ENCODE measurements around the gene CRYBG1. TPM values are rescaled to one million over a fixed set of nuclear protein-coding genes. Genes with fewer than 3 reads are reported as not detected.
"Not testable (repeated sequence)": the region's sequence is repeated elsewhere in the genome, so short reads cannot be mapped to it uniquely, and the experiment has no call there.

CRYBG1 gene
- total and polyA plus RNA-seq, 5 donors from 2014 or later, result 16.4 to 83.8 (median 19.6) TPM

- Mint-ChIP-seq H3K27ac (peak overlapping the region; percentile 92 to 97 (median 95)), H3K4me3 (peak overlapping the region; percentile 94 to 98 (median 96)), H3K4me1 (peaks cover 21 to 77% (median 54%) of the 10 kb centered on the region in 4 donors)
- Histone ChIP-seq H3K4me3 (ENCODE audit: low read depth, low read length) (peak overlapping the region; percentile 93), H3K4me1 (ENCODE audit: control insufficient read depth, insufficient read depth, low read length, poor library complexity, severe bottlenecking) (peaks cover 86% of the 10 kb centered on the region), H3K27ac (ENCODE audit: insufficient read depth, low read length, poor library complexity, severe bottlenecking) (peak overlapping the region; percentile 97)
- not testable (repeated sequence) for H3K9me3 ChIP-seq (ENCODE audit: control insufficient read depth in 2 of 2, low read length in 2 of 2); H3K9me3 Mint-ChIP-seq; H3K36me3 ChIP-seq (ENCODE audit: control insufficient read depth, insufficient read depth, low read length); H3K27me3 Mint-ChIP-seq; ATAC-seq (ENCODE audit: low read depth in 2 of 2); DNase-seq; H3K36me3 Mint-ChIP-seq; H3K27me3 ChIP-seq (ENCODE audit: control insufficient read depth, insufficient read depth, low read length)
Measured at GRCh38 chr6:106515582-106515981, 155.1 kb downstream of the CRYBG1 start.

GRCh38 chr6:106516616-106517015, 156.1 kb downstream of the CRYBG1 start:
- peak overlapping the region; percentile 97 for H3K27ac ChIP-seq (ENCODE audit: insufficient read depth, low read length, poor library complexity, severe bottlenecking)
- Mint-ChIP-seq H3K4me3 (peak overlapping the region; percentile 66 to 92 (median 76)), H3K4me1 (peaks cover 21 to 70% (median 50%) of the 10 kb centered on the region in 4 donors), H3K27ac (peak overlapping the region; percentile 92 to 97 (median 95)), H3K36me3 (no peaks in the 10 kb centered on the region), H3K9me3 (no peaks in the 10 kb centered on the region), H3K27me3 (no peaks in the 10 kb centered on the region)
- no peaks in the 10 kb centered on the region for H3K27me3 ChIP-seq (ENCODE audit: control insufficient read depth, insufficient read depth, low read length)
- DNase-seq (no peak), ATAC-seq (ENCODE audit: low read depth in 2 of 2) (no peak)
- H3K9me3 ChIP-seq (ENCODE audit: control insufficient read depth in 2 of 2, low read length in 2 of 2), result no peaks in the 10 kb centered on the region
- H3K4me3 ChIP-seq (ENCODE audit: low read depth, low read length), result peak overlapping the region; percentile 76
- no peaks in the 10 kb centered on the region for H3K36me3 ChIP-seq (ENCODE audit: control insufficient read depth, insufficient read depth, low read length)
- peaks cover 81% of the 10 kb centered on the region for H3K4me1 ChIP-seq (ENCODE audit: control insufficient read depth, insufficient read depth, low read length, poor library complexity, severe bottlenecking)

- Mint-ChIP-seq H3K9me3 (no peaks in the 10 kb centered on the region), H3K4me3 (peak overlapping the region; percentile 47 to 76 (median 66)), H3K36me3 (no peaks in the 10 kb centered on the region), H3K27ac (peak overlapping the region; percentile 68 to 91 (median 86)), H3K4me1 (peaks cover 21 to 74% (median 50%) of the 10 kb centered on the region in 4 donors), H3K27me3 (no peaks in the 10 kb centered on the region)
- ATAC-seq (ENCODE audit: low read depth in 2 of 2) (no peak), DNase-seq (no peak)
- Histone ChIP-seq H3K9me3 (ENCODE audit: control insufficient read depth in 2 of 2, low read length in 2 of 2) (no peaks in the 10 kb centered on the region), H3K36me3 (ENCODE audit: control insufficient read depth, insufficient read depth, low read length) (no peaks in the 10 kb centered on the region), H3K4me3 (ENCODE audit: low read depth, low read length) (peak overlapping the region; percentile 100), H3K27ac (ENCODE audit: insufficient read depth, low read length, poor library complexity, severe bottlenecking) (peak overlapping the region; percentile 96), H3K27me3 (ENCODE audit: control insufficient read depth, insufficient read depth, low read length) (no peaks in the 10 kb centered on the region), H3K4me1 (ENCODE audit: control insufficient read depth, insufficient read depth, low read length, poor library complexity, severe bottlenecking) (peaks cover 87% of the 10 kb centered on the region)
Measured at GRCh38 chr6:106517706-106518105, 157.2 kb downstream of the CRYBG1 start.

GRCh38 chr6:106518748-106519147, 158.2 kb downstream of the CRYBG1 start:
- Histone ChIP-seq H3K27ac (ENCODE audit: insufficient read depth, low read length, poor library complexity, severe bottlenecking) (peak overlapping the region; percentile 96), H3K4me3 (ENCODE audit: low read depth, low read length) (peak overlapping the region; percentile 100), H3K36me3 (ENCODE audit: control insufficient read depth, insufficient read depth, low read length) (no peaks in the 10 kb centered on the region), H3K27me3 (ENCODE audit: control insufficient read depth, insufficient read depth, low read length) (no peaks in the 10 kb centered on the region), H3K4me1 (ENCODE audit: control insufficient read depth, insufficient read depth, low read length, poor library complexity, severe bottlenecking) (peaks cover 87% of the 10 kb centered on the region), H3K9me3 (ENCODE audit: control insufficient read depth in 2 of 2, low read length in 2 of 2) (no peaks in the 10 kb centered on the region)
- Mint-ChIP-seq H3K27ac (peak overlapping the region; percentile 97 to 99 (median 97)), H3K9me3 (no peaks in the 10 kb centered on the region), H3K4me3 (peak overlapping the region; percentile 94 to 97 (median 95)), H3K4me1 (peaks cover 20 to 74% (median 44%) of the 10 kb centered on the region in 4 donors), H3K27me3 (no peaks in the 10 kb centered on the region), H3K36me3 (no peaks in the 10 kb centered on the region)
- DNase-seq (no peak), ATAC-seq (ENCODE audit: low read depth in 2 of 2) (no peak)

- Histone ChIP-seq H3K27me3 (ENCODE audit: control insufficient read depth, insufficient read depth, low read length) (no peaks in the 10 kb centered on the region), H3K27ac (ENCODE audit: insufficient read depth, low read length, poor library complexity, severe bottlenecking) (peak overlapping the region; percentile 96), H3K4me3 (ENCODE audit: low read depth, low read length) (peak overlapping the region; percentile 100), H3K9me3 (ENCODE audit: control insufficient read depth in 2 of 2, low read length in 2 of 2) (no peaks in the 10 kb centered on the region), H3K4me1 (ENCODE audit: control insufficient read depth, insufficient read depth, low read length, poor library complexity, severe bottlenecking) (peaks cover 82% of the 10 kb centered on the region), H3K36me3 (ENCODE audit: control insufficient read depth, insufficient read depth, low read length) (no peaks in the 10 kb centered on the region)
- H3K27ac Mint-ChIP-seq, result peak overlapping the region; percentile 97 to 99 (median 97)
- peak overlapping the region; percentile 94 to 97 (median 95) for H3K4me3 Mint-ChIP-seq
- H3K9me3 Mint-ChIP-seq, result no peaks in the 10 kb centered on the region
- peak; percentile 55 to 59 for ATAC-seq (ENCODE audit: low read depth in 2 of 2)
- no peaks in the 10 kb centered on the region for H3K36me3 Mint-ChIP-seq
- H3K4me1 Mint-ChIP-seq, result peaks cover 12 to 70% (median 38%) of the 10 kb centered on the region in 4 donors
- DNase-seq, result peak; percentile 73 to 90 (median 80)
- no peaks in the 10 kb centered on the region for H3K27me3 Mint-ChIP-seq
Measured at GRCh38 chr6:106519460-106520394, 159.2 kb downstream of the CRYBG1 start.

- Mint-ChIP-seq H3K27me3 (no peaks in the 10 kb centered on the region), H3K27ac (peak overlapping the region; percentile 97 to 99 (median 97)), H3K9me3 (no peaks in the 10 kb centered on the region), H3K36me3 (peaks cover under 1% of the 10 kb centered on the region), H3K4me3 (peak overlapping the region; percentile 94 to 97 (median 95)), H3K4me1 (peaks cover 11 to 72% (median 42%) of the 10 kb centered on the region in 4 donors)
- H3K27me3 ChIP-seq (ENCODE audit: control insufficient read depth, insufficient read depth, low read length), result no peaks in the 10 kb centered on the region
- H3K27ac ChIP-seq (ENCODE audit: insufficient read depth, low read length, poor library complexity, severe bottlenecking), result peak overlapping the region; percentile 96
- H3K36me3 ChIP-seq (ENCODE audit: control insufficient read depth, insufficient read depth, low read length), result no peaks in the 10 kb centered on the region
- ATAC-seq (ENCODE audit: low read depth in 2 of 2), result peak; percentile 80
- peak; percentile 80 to 97 (median 92) for DNase-seq
- H3K4me1 ChIP-seq (ENCODE audit: control insufficient read depth, insufficient read depth, low read length, poor library complexity, severe bottlenecking), result peaks cover 80% of the 10 kb centered on the region
- H3K9me3 ChIP-seq (ENCODE audit: control insufficient read depth in 2 of 2, low read length in 2 of 2), result no peaks in the 10 kb centered on the region
- H3K4me3 ChIP-seq (ENCODE audit: low read depth, low read length), result peak overlapping the region; percentile 100
Measured at GRCh38 chr6:106520711-106521401, 160.3 kb downstream of the CRYBG1 start.

- peaks cover 14% of the 10 kb centered on the region for H3K36me3 ChIP-seq (ENCODE audit: control insufficient read depth, insufficient read depth, low read length)
- H3K27ac ChIP-seq (ENCODE audit: insufficient read depth, low read length, poor library complexity, severe bottlenecking), result peak overlapping the region; percentile 96
- peaks cover 20 to 71% (median 43%) of the 10 kb centered on the region in 4 donors for H3K4me1 Mint-ChIP-seq
- peak overlapping the region; percentile 100 for H3K4me3 ChIP-seq (ENCODE audit: low read depth, low read length)
- peaks cover 80% of the 10 kb centered on the region for H3K4me1 ChIP-seq (ENCODE audit: control insufficient read depth, insufficient read depth, low read length, poor library complexity, severe bottlenecking)
- no peaks in the 10 kb centered on the region for H3K9me3 Mint-ChIP-seq
- no peaks in the 10 kb centered on the region for H3K9me3 ChIP-seq (ENCODE audit: control insufficient read depth in 2 of 2, low read length in 2 of 2)
- H3K27me3 ChIP-seq (ENCODE audit: control insufficient read depth, insufficient read depth, low read length), result no peaks in the 10 kb centered on the region
- H3K4me3 Mint-ChIP-seq, result peak overlapping the region; percentile 94 to 97 (median 95)
- DNase-seq, result peak in 1 of 3 donors; percentile 44
- peaks cover 8% of the 10 kb centered on the region for H3K36me3 Mint-ChIP-seq
- no peak for ATAC-seq (ENCODE audit: low read depth in 2 of 2)
- no peaks in the 10 kb centered on the region for H3K27me3 Mint-ChIP-seq
- peak overlapping the region; percentile 80 to 97 (median 97) for H3K27ac Mint-ChIP-seq
Measured at GRCh38 chr6:106522562-106523250, 162.2 kb downstream of the CRYBG1 start.

Data from CD4-positive, CD25-positive, alpha-beta regulatory T cell (primary cell).